HG03135 (cell line): ENCODE measurements around the gene ZSCAN1.
A peak's percentile ranks its signal among the peaks of the same experiment; 100 is the strongest.
"Not testable (repeated sequence)": the region's sequence is repeated elsewhere in the genome, so short reads cannot be mapped to it uniquely, and the experiment has no call there.

ENCODE experiments used
- ATAC-seq: cut with Tn5 transposase; IDR thresholded peaks from one replicate; pipeline ENCODE4 v1.9.1; 2021; ENCODE audit warnings: mild to moderate bottlenecking, moderate library complexity; ENCODE audit not compliant: unreplicated experiment

ZSCAN1 gene, protein sequence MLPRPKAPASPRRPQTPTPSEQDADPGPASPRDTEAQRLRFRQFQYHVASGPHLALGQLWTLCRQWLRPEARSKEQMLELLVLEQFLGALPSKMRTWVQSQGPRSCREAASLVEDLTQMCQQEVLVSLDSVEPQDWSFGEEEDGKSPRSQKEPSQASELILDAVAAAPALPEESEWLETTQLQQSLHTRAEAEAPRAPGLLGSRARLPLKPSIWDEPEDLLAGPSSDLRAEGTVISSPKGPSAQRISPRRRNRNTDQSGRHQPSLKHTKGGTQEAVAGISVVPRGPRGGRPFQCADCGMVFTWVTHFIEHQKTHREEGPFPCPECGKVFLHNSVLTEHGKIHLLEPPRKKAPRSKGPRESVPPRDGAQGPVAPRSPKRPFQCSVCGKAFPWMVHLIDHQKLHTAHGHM

DNA sequence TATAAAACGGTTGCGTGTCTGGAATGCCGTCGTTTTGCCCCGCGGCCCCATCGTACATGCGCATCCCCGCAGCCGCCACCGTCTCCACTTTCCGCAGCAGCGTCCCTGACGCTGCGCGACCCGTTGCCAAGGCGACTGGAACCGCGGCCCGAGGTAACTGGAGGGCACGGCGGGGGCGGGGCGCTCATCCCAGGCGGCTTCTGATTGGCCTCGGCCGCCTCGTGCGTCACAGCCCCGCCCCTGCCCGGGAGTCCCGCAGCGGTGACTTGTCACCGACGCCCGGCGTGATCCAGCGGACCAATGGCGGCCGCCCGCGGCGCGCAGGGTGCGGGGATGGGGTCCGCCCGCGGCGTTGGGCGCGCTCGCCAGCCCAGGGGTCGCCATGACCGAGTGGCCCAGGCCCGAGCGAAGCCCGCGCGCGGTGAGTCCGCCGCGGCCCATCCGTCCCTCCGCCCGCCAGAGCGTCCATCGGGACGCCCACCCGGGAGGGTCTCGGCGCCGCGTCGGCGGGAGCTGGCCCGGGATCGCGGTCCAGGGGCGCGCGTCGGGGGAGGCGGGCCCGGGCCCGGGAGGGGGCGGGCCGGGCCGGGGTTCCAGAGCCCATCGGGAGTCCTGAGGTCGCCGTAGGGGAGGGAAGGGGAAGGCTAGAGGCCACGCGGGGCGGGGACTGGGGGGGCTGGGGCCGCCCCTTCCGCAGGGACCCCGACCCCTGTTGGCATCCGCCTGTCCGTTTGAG, at the start of gene ZSCAN1:
ZSCAN1 (plus strand) TSS at position 285 of the 736 bp plus-strand sequence. CDS start 3,812 bp downstream, outside the sequence.
- no peak for ATAC-seq

DNA sequence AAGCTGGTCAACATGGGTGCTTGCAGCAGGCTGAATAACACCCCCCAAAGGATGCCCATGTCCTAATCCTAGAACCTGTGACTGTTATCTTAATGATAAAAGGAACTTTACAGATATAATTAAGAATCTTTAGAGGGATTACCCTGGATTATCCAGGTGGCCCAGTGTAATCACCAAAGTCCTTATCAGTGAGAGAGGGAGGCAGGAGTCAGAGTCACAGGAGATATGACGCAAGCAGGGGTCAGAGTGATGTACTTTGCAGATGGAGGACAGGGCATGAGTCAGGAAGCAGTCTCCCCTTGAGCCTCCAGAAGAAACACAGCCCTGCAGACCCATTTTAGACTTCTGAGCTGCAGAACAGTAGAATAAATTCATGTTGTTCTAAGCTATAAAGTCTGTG, 41.0 kb upstream of the ZSCAN1 start:
- no peak for ATAC-seq

DNA sequence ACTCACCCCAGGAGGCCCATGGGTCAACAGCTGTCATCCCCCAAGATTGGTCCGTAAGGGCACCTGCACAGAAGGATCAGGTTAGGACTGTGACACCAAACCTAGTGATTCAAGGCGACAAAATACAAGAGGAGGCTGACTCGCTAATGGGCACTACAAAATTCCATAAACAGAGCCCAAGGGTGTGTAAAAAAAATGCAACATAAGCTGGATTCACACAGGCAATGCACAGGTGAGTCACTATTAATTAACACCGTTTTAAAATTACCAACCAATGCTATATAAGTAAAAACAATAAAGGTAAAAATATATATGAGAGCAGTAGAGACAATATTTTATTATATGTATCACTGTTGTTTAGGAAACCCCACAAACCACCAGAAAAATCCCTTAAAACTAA, 33.1 kb upstream of the ZSCAN1 start:
- no peak for ATAC-seq

DNA sequence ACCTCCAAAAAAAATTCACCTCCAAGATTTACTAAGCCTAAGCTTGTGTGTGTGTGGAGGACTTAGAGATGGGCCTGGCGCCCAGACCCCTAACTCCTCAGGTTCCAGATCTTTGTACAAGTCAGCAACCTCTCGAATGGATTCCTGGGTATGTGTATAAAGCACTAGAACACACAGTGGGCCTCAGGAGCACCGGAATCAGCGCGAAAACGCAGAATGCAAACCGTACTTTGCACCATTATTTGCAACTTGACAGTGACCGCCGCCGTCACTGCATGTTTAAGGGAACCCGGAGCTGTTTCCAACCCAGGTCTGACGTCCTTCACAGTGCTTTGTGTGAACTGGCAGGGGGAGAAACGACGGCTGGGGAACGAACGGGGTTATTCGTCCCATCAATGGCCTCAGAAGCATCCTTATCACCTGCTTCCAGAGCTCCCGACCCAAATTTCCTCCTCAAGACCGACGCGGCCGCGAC, 31.9 kb upstream of the ZSCAN1 start:
- no peak for ATAC-seq

DNA sequence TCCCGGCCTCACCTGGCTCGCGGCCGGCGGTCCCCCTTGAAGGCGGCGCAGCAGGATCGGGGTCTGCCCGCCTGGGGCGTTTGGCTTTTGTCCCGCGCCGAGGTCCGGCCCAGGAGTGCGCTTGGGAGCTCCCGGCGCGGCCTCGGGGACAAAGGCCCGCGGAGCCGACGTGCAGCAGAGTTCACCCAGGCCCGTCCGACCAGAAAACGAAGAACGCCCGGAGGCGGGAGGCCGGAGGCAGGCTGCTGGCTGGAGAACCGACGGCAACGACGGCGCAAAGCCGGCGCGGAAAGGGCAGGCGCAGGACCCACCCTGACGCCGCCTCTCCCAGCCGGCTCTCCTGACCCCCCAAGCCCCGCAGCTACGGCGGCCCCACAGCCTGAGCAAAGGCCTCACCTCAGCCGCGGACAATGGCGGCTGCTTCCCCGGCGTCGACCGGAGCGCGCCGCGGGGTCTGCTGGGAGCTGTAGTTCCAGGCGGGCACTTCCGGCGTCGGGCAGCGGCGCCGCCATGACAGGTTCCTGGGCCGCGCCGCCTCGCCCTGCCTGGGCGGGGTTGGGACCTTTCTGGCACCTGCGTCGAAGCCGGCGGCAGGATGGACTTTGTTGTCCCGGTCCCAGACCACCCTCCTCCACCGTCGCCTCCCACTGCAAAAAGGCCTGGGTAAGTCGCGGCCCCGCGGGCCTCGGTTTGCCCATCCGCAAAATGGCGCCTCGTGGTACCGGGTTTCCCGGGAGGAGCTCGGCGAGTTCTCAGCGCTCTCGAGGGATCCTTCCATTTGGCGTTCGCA, 31.2 kb upstream of the ZSCAN1 start, which contains the start of gene ZNF606:
ZNF606 (minus strand) TSS at position 437 of the 790 bp plus-strand sequence. CDS start 1,501 bp downstream, outside the sequence.
- peak; percentile 96 for ATAC-seq

DNA sequence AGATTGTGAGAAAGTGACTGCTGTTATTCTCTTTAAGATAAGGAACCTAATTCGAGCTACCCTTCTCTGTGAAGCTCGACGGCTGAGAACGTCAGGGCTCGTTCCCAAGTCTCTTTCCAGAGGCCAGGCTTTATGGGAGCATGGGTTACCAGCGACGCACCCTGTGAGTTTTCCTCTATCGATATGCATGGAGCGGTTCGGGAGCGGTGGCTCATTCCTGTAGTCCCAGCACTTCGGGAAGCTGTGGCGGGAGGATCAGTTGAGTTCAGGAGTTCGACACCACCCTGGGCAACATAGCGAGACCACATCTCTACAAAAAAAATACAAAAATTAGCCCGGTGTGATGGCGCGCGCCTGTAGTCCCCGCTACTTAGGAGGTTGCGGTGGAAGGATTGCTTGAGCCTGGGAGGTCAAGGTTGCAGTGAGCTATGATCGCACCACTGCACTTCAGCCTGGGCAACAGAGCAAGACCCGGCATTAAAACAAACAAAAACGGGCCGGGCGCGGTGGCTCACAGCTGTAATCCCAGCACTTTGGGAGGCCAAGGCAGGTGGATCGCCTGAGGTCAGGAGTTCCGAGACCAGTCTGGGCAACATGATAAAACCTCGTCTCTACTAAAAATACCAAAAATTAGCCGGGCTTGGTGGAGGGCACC, 30.5 kb upstream of the ZSCAN1 start:
- ATAC-seq = no peak

DNA sequence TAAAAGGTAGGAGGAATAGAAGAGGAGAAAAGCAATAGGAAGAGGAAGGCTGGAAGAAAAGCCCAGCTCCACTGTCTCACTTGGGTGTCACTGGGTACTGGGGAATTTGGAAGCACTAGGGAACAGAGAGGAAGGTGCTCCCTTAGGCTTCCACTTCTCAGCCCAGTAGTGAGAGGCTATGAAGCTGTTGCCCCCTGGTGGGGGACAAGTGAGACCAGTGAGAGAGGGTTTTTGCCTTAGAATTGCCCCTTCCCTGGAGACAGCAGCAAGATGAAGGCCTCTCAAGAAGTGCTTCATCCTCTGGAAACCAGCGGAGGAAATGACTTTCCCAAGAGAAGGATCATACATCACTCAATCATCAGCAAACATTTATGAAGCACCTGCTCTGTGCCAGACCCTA, 26.5 kb upstream of the ZSCAN1 start:
- ATAC-seq = no peak

DNA sequence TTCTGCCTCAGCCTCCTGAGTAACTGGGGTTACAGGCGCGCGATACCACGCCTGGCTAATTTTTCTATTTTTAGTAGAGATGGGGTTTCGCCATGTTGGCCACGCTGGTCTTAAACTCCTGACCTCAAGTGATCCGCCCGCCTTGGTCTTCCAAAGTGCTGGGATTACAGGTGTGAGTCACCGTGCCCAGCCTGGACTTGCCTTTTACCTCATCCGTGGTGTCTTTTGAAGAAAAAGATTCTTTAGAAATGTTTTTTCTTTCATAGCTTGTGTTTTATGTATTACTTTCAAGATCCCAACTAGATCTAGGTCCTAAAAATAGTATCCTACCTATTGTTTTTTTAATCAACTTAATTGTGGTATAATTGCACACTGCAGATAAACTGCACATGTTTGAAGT, 24.9 kb upstream of the ZSCAN1 start:
- ATAC-seq = not testable (repeated sequence)

DNA sequence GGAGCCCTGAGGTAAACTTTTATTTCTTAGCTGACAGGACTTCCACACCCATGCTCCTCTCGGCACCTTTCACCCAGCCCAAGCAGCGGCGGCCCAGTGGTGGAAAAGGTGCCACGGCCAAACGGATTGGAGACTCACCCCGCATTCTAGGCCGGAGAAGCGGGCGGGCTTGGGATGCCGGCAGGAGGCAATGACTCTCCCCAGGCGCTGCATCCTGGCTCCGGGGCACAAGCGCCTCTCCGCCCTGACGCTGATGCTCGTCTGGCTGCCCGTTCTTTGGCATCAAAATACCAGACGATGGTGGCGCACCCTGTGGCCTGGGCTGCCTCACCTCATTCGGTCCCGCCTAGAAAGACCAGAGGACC, 24.5 kb upstream of the ZSCAN1 start:
- ATAC-seq = no peak

DNA sequence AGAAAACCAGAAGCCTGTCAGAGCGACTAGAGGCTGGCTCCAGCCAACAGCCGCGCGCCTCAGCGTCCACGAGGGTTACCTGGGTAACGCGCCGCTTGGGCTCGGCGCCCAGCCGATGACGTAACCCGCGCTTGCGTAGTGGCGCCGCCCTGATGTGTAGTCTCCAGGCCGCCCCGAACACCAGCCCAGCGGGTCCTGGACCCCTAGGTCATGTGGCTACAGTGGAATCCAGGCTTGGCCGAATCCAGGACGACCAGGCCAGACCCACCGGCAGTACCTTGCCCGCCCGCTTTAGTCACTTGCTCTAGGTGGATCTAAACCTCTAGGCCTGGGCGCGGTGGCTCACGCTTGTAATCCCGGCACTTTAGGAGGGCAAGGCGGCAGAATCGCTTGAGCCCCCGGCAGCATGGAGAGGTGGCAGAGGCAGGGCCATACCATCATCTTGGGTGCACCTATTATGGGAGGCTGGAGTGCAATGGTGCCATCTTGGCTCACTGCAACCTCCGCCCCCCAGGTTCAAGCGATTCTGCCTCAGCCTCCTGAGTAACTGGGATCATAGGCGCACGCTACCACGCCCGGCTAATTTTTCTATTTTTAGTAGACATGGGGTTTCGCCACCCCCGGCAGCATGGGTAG, 24.0 kb upstream of the ZSCAN1 start:
- ATAC-seq = no peak

DNA sequence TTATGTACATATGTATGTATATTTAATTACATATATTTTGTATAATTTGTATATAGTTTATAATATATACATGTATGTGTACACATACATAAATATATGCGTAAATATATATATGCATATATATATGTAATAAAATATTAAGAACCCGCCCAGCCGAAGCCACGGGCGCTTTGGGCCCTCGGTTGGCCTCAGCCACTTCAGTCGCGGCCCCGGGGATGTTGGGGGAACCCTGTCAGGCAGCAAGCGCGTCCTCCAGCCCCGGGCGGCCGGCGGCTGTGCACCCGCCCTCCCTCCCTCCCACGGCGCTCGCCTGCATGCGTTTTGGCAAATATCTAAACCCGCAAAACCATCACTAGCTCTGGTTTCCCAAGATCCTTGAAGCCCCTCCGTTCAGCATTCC, 23.3 kb upstream of the ZSCAN1 start:
- no peak for ATAC-seq

DNA sequence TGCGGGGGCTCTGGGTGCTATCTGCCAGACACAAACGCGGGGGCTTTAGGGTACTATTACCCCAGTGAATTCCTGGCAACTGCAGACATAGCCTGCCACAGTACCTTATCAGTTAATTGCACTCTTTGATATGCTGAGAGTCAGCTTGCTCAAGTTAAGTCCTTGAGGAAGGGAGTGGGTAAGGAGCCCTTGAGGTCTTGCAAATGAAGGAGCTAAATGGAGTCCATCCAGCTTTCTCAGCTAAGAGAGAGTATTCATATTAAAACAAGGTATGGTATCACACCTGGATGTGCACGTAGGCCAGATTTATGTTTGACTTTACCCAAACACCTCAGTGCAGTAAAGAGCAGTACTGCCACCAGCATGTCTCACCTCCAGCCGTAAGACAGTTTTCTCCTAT, 19.7 kb upstream of the ZSCAN1 start:
- no peak for ATAC-seq

DNA sequence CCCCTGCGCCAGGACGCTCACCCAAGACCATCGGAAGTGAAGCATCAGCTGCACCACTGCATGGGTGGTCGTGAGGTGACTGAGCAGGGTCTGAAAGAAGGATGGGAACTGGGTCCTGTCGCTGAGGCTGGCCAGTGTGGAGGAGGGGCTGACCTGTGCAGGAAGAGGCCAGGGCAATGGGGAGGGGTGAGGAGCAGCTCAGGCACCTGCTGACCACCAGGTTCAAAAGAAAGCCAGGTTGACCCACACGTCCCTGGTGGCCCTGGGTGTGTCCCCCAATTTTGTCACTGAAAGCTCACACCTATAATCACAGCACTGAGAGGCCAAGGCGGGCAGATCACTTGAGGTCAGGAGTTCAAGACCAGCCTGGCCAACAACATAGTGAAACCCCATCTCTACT, 13.7 kb upstream of the ZSCAN1 start:
- no peak for ATAC-seq

DNA sequence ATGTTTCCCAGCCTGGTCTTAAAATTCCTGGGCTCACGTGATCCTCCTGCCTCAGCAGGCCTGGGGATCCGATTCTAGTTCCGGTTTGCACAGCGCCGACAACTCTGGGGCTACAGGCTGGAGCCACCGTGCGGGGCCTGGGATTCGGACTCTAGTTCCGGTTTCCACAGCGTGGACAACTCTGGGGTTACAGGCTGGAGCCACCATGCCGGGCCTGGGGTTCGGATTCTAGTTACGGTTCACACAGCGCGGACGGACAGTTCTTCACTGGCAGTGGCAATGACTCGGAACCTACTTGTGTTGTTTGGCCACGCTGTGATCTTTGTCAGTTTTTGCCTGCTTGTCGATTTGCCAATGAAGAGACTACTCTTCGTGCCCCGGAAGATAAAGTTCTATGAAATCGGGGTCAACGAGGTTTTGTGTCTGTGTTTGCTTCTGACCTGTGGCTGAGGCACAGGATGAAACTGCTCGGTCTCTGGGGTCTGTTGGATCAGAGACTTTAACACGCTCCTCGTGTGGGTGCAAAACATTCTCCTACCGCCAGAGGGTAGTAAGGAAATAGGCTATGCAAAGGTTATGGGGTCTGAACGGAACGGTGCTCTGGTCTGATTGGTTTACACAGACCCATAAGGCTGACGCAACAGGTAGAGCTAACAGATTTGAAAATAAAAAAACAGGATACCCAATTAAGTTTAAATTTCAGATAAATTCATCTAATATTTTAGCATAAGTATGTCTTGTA, 12.1 kb upstream of the ZSCAN1 start:
- ATAC-seq = no peak

DNA sequence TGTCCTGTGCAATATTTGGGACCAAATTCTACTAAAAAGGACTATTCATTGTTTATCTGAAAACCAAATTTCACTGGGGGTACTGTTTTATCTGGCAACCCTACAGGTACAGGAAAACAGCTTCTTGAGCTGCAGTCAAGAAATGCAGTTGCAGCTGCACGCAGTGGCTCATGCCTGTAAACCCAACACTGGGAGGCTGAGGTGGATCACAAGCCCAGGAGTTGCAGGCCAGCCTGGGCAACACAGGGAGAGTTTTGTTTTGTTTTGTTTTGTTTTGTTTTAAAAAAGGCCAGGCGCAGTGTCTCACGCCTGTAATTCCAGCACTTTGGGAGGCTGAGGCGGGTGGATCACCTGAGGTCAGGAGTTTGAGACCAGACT, 11.6 kb upstream of the ZSCAN1 start:
- ATAC-seq = no peak

DNA sequence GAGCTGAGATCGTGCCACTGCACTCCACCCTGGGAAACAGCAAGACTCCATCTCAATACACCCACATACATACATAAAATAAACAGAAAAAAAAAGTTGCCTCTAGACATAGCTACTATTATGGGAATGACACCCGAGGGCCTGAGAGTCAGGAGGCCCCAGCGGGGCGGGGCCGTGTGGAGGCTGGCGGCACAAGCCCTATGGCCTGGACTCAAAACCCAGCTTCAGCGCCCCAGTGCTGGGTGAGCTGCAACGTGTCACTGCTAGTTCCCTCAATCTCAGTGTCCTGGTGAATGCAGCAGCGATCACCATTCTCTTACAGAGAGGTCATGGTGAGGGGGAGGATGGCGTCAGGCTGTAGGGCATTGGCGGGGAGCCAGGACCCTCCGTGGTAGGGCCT, 9.2 kb upstream of the ZSCAN1 start:
- ATAC-seq = no peak

DNA sequence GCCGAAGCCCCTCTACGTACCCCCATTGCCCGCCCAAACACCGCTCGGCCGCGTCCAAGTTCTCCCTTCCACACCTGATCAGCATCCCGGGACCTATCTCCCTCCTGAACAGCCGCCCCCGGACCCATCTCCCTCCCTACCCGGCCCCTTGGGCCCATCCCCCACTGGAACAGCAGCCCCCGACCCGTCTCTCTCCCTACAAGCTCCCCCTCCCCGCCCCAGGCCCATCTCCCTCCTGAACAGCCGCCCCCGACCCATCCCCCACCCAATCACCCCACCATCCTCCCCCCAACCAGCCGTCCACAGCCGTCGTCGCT, 610 bp downstream of the ZSCAN1 start:
- ATAC-seq = no peak

DNA sequence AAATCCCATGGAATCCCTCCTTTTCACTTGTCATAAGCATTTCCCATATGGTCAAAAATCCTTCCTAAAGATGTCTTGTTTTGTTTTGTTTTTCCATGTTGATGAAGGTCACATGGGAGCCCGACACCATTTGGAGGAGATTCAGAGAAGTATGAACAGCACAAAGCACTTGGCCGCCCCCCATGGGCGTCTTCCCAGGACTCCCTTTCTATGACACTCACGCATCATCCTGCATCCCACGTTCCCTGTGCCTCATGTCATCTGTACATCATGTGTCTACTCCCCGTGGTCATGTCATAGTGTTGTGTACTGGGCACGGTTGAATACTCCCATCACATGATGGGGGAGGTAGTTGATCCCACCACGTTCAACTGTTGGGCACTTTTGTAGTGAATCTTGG, 2.0 kb downstream of the ZSCAN1 start:
- ATAC-seq = no peak

DNA sequence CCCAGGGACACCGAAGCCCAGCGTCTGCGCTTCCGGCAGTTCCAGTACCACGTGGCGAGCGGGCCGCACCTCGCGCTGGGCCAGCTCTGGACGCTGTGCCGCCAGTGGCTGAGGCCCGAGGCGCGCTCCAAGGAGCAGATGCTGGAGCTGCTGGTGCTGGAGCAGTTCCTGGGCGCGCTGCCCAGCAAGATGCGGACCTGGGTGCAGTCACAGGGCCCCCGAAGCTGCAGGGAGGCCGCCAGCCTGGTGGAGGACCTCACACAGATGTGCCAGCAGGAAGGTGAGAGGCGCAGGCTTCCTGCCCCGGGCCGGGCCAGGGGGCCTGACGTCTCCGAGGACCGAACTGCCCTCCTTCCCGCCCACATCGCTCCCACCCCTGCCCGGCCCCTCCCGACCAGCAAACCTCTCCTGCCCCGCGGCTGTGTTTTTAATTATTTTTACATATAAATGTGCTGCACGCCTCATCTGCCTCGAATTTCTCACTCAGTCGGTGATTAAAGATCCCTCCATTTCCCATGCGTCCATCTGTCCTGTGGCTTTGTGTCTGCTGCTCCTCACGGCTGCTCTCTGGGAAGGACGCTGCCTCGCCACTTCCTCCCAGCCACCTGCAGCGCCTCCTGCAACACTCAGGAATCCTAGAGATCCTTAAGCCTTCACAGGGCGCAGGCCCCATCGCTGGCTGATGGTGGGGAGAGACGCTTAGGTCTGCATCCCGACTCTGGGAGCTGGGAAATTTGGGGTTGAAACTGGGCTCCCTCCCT, 4.3 kb downstream of the ZSCAN1 start:
- ATAC-seq = no peak
